Duodenal mucosa (tissue), 2 donors: ENCODE data around the gene USP1.

Source experiments
- H3K27ac ChIP-seq: one replicate; pipeline ENCODE4 v1.7.0; 2013; ENCODE audit warnings: low read depth, low read length
- H3K27me3 ChIP-seq, 2 donors: one replicate each; pipeline ENCODE4 v1.7.0; 2013; ENCODE audit warnings: low read length in 2 of 2, control low read depth in 1 of 2; ENCODE audit not compliant: insufficient read depth in 2 of 2, control insufficient read depth in 1 of 2
- H3K36me3 ChIP-seq, 2 donors: one replicate each; pipeline ENCODE4 v1.7.0; 2013; ENCODE audit warnings: low read length in 2 of 2, control low read depth in 1 of 2; ENCODE audit not compliant: insufficient read depth in 2 of 2, control insufficient read depth in 1 of 2
- H3K4me1 ChIP-seq, 2 donors: one replicate each; pipeline ENCODE4 v1.7.0; 2013; ENCODE audit warnings: low read length in 2 of 2, control low read depth in 1 of 2; ENCODE audit not compliant: insufficient read depth in 2 of 2, control insufficient read depth in 1 of 2
- H3K4me3 ChIP-seq, 2 donors: one replicate each; pipeline ENCODE4 v1.7.0; 2013; ENCODE audit warnings: low read length in 2 of 2, low read depth in 1 of 2
- H3K9ac ChIP-seq, 2 donors: one replicate each; pipeline ENCODE4 v1.7.0; 2013; ENCODE audit warnings: low read length in 2 of 2, low read depth in 1 of 2
- H3K9me3 ChIP-seq, 2 donors: one replicate each; pipeline ENCODE4 v1.7.0; 2013; ENCODE audit warnings: low read length in 2 of 2, control low read depth in 1 of 2; ENCODE audit not compliant: control insufficient read depth in 1 of 2

Gene USP1

GRCh38 chr1:62401034-62401760 is 35.7 kb upstream of the USP1 start:
- no peaks in the 10 kb centered on the region for H3K4me1 ChIP-seq
- no peaks in the 10 kb centered on the region for H3K9me3 ChIP-seq
- H3K4me3 ChIP-seq, result no peak overlapping the region
- no peaks in the 10 kb centered on the region for H3K36me3 ChIP-seq
- no peaks in the 10 kb centered on the region for H3K27me3 ChIP-seq
- H3K27ac ChIP-seq, result no peak overlapping the region
- H3K9ac ChIP-seq, result no peak overlapping the region

- no peak overlapping the region for H3K27ac ChIP-seq
- no peaks in the 10 kb centered on the region for H3K36me3 ChIP-seq
- no peak overlapping the region for H3K4me3 ChIP-seq
- H3K9me3 ChIP-seq, result no peaks in the 10 kb centered on the region
- H3K9ac ChIP-seq, result no peak overlapping the region
- H3K27me3 ChIP-seq, result no peaks in the 10 kb centered on the region
- no peaks in the 10 kb centered on the region for H3K4me1 ChIP-seq
These were observed 31.6 kb upstream of the USP1 start for GRCh38 chr1:62405247-62405646.

- Histone ChIP-seq H3K27me3 (no peaks in the 10 kb centered on the region), H3K9ac (no peak overlapping the region), H3K9me3 (no peaks in the 10 kb centered on the region), H3K4me1 (no peaks in the 10 kb centered on the region), H3K36me3 (no peaks in the 10 kb centered on the region), H3K27ac (no peak overlapping the region), H3K4me3 (no peak overlapping the region)
These were observed 30.3 kb upstream of the USP1 start for GRCh38 chr1:62406576-62406975.

- no peaks in the 10 kb centered on the region for H3K36me3 ChIP-seq
These were observed 29.3 kb upstream of the USP1 start for GRCh38 chr1:62407398-62408009.

GRCh38 chr1:62415687-62416086 is 21.2 kb upstream of the USP1 start:
- no peak overlapping the region for H3K4me3 ChIP-seq
- H3K4me1 ChIP-seq, result no peaks in the 10 kb centered on the region
- no peaks in the 10 kb centered on the region for H3K9me3 ChIP-seq
- H3K27ac ChIP-seq, result no peak overlapping the region
- no peak overlapping the region for H3K9ac ChIP-seq
- H3K27me3 ChIP-seq, result no peaks in the 10 kb centered on the region
- no peaks in the 10 kb centered on the region for H3K36me3 ChIP-seq

More at GRCh38 chr1:62407398-62408009, 29.3 kb upstream of the USP1 start:
- Histone ChIP-seq H3K4me1 (no peaks in the 10 kb centered on the region), H3K9me3 (no peaks in the 10 kb centered on the region), H3K4me3 (no peak overlapping the region), H3K27me3 (no peaks in the 10 kb centered on the region), H3K27ac (no peak overlapping the region), H3K9ac (no peak overlapping the region)

- H3K27me3 ChIP-seq, result no peaks in the 10 kb centered on the region
- no peak overlapping the region for H3K27ac ChIP-seq
- H3K36me3 ChIP-seq, result no peaks in the 10 kb centered on the region
- no peaks in the 10 kb centered on the region for H3K9me3 ChIP-seq
- H3K9ac ChIP-seq, result no peak overlapping the region
- no peak overlapping the region for H3K4me3 ChIP-seq
- no peaks in the 10 kb centered on the region for H3K4me1 ChIP-seq
These were observed 19.4 kb upstream of the USP1 start for GRCh38 chr1:62417351-62417999.

GRCh38 chr1:62420214-62420613 is 16.6 kb upstream of the USP1 start:
- Histone ChIP-seq H3K27ac (no peak overlapping the region), H3K9ac (no peak overlapping the region), H3K36me3 (no peaks in the 10 kb centered on the region), H3K4me1 (peaks cover 0 to 5% of the 10 kb centered on the region in 2 donors), H3K4me3 (no peak overlapping the region), H3K9me3 (no peaks in the 10 kb centered on the region), H3K27me3 (no peaks in the 10 kb centered on the region)

GRCh38 chr1:62423580-62424242 is 13.1 kb upstream of the USP1 start:
- Histone ChIP-seq H3K27ac (no peak overlapping the region), H3K27me3 (no peaks in the 10 kb centered on the region), H3K9me3 (no peaks in the 10 kb centered on the region), H3K36me3 (no peaks in the 10 kb centered on the region), H3K4me1 (peaks cover 0 to 5% of the 10 kb centered on the region in 2 donors), H3K9ac (no peak overlapping the region), H3K4me3 (no peak overlapping the region)

- H3K4me3 ChIP-seq, result no peak overlapping the region
- H3K9ac ChIP-seq, result no peak overlapping the region
- no peaks in the 10 kb centered on the region for H3K36me3 ChIP-seq
- H3K27ac ChIP-seq, result no peak overlapping the region
- H3K9me3 ChIP-seq, result no peaks in the 10 kb centered on the region
- peaks cover 0 to 5% of the 10 kb centered on the region in 2 donors for H3K4me1 ChIP-seq
- no peaks in the 10 kb centered on the region for H3K27me3 ChIP-seq
These were observed 12.4 kb upstream of the USP1 start for GRCh38 chr1:62424411-62424810.

- no peaks in the 10 kb centered on the region for H3K9me3 ChIP-seq
These were observed 11.8 kb upstream of the USP1 start for GRCh38 chr1:62425041-62425440.

More at GRCh38 chr1:62425041-62425440, 11.8 kb upstream of the USP1 start:
- Histone ChIP-seq H3K4me1 (peaks cover 0 to 5% of the 10 kb centered on the region in 2 donors), H3K4me3 (no peak overlapping the region), H3K36me3 (no peaks in the 10 kb centered on the region), H3K9ac (no peak overlapping the region), H3K27ac (no peak overlapping the region), H3K27me3 (no peaks in the 10 kb centered on the region)
